ENCODE results near the gene NTRK3. TPM values are rescaled to one million over a fixed set of nuclear protein-coding genes. Genes with fewer than 3 reads are reported as not detected.

NTRK3 gene
- total and polyA plus RNA-seq, 5 experiments from 2014 or later = not detected

DNA sequence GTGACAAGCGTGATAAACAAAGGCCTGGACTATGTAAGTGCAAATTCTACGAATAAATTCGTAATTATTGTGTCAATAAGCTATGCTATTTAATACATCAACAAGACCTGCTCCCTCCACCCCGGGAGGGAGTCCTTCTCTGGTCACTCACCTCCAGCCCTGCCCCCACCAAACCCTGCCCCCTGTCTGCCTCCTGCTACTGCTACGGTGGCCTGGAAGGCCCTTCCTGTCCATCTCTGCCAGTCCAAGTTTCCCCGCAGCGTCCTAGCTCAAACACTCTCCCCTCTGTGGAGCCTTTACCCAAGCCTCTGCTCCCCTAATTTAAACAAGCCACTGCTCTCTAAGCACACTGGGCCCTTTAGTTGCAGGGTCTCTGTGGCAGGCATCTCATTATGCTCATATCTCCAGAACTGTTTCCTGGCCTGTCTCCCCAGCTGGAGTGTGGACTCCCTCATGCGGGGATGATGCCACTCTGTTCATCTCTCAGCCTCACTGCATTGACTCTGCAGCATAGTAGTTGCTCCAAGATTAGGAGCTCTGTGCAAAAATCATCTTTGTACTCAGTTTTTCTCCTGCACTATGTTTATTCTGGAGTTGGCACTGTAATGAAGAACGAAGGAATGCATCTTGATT lies 241.2 kb downstream of the NTRK3 start:
- peaks cover 0 to 20% (median 3%) of the 10 kb centered on the region in 5 donors for H3K27me3 Mint-ChIP-seq
- H3K36me3 Mint-ChIP-seq = no peaks in the 10 kb centered on the region
- H3K9me3 Mint-ChIP-seq = peaks cover 0 to 6% (median 0%) of the 10 kb centered on the region in 9 donors
- POLR2A ChIA-PET = no interaction called here
- no peak overlapping the region for H3K27ac Mint-ChIP-seq
- ATAC-seq (no peak), DNase-seq (no peak)
- H3K4me3 Mint-ChIP-seq = no peak overlapping the region
- H3K4me1 Mint-ChIP-seq = no peaks in the 10 kb centered on the region

DNA sequence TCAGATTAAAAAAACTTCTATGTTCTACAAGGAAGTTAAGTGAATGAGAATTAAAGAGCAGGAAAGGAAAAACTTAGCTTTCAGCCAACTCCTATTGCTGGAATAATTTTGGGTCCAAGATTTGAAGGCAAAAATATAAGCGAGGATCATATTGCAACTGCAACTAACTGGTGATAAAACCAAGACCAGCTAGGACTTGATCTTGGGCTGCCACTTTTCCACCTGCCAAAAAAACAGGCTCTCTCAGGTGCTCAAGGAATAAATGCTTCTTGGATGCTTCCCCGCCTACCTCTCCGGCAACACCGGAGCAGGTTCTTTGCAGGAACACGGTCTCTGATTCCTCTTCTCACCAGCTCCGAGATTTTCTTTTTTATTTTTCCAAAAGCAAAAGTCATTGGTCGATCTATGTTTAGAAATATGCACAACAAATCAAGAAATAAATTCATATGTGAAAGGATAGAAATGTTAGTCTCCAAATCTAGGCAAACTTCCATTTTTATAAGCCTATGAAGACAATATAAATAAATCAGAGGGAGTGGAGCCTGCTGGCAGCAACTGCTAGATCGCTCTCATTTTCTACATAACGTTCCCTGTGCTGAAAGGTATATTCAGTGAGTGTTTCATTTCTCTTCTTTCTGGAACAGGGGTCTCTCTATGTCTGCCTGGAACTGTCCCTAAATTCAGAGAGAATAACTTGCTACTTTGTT lies 241.9 kb downstream of the NTRK3 start:
- Mint-ChIP-seq H3K27me3 (peaks cover 0 to 20% (median 4%) of the 10 kb centered on the region in 5 donors), H3K4me3 (no peak overlapping the region), H3K4me1 (no peaks in the 10 kb centered on the region), H3K27ac (no peak overlapping the region), H3K9me3 (peaks cover 0 to 2% (median 0%) of the 10 kb centered on the region in 9 donors), H3K36me3 (no peaks in the 10 kb centered on the region)
- POLR2A ChIA-PET = no interaction called here
- ATAC-seq (no peak), DNase-seq (no peak)

DNA sequence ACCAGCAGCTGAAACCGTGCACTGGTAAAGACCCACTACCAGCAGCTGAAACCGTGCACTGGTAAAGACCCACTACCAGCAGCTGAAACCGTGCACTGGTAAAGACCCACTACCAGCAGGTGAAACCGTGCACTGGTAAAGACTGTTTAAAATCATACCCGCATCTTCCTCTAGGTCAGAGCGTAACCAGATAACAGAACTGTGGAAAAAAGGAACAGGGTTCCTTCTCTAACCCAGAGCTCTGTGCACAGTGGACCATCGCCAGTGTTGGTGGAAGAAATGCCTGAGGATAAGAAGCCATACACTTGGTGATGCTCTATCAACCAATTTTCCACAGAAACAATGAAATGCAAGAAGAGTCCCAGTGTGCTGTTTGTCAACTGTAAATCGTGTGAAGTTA lies 243.4 kb downstream of the NTRK3 start:
- H3K36me3 Mint-ChIP-seq = no peaks in the 10 kb centered on the region
- H3K27me3 Mint-ChIP-seq = peaks cover 0 to 20% (median 4%) of the 10 kb centered on the region in 5 donors
- H3K4me3 Mint-ChIP-seq = no peak overlapping the region
- no peak overlapping the region for H3K27ac Mint-ChIP-seq
- no peak for DNase-seq
- no peaks in the 10 kb centered on the region for H3K4me1 Mint-ChIP-seq
- POLR2A ChIA-PET = no interaction called here
- no peak for ATAC-seq
- H3K9me3 Mint-ChIP-seq = no peaks in the 10 kb centered on the region

DNA sequence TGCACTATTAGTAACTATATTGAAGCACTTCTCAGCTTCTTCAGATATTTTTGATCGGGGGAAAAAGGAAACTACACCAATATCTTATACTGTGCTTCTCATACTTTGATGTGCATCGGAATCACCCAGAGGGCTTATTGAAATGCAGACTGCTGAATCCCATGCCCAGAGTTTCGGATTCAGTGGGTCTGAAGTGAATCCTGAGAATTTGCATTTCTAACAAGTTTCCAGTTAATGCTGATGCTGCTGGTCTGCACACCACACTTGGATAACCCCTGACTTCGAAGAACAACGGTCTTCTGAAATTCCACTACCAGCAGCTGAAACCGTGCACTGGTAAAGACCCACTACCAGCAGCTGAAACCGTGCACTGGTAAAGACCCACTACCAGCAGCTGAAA lies 243.9 kb downstream of the NTRK3 start:
- Mint-ChIP-seq H3K4me1 (no peaks in the 10 kb centered on the region), H3K36me3 (no peaks in the 10 kb centered on the region), H3K27ac (no peak overlapping the region), H3K4me3 (no peak overlapping the region), H3K9me3 (no peaks in the 10 kb centered on the region), H3K27me3 (peaks cover 0 to 20% (median 4%) of the 10 kb centered on the region in 5 donors)
- no peak for ATAC-seq
- DNase-seq = no peak
- POLR2A ChIA-PET = no interaction called here

DNA sequence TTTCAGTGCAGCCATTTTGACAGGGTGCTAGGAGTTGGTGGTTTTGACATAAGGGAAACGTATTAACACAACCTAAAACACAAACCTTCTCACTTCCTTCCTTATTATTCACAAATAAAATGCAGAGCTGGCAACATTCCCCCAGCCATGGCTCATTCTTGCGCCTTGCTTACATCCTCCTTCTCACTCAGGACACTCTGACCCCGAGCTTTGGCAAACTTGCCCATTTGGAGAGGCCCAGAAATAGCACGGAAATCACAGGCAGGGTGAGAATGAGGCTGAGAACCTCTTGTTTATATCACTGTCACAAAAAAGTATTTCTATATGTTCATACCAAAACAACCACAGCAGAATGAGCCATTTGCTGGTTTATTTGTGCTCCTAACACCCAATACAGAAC lies 244.3 kb downstream of the NTRK3 start:
- Mint-ChIP-seq H3K27ac (no peak overlapping the region), H3K27me3 (peaks cover 0 to 20% (median 4%) of the 10 kb centered on the region in 5 donors), H3K36me3 (no peaks in the 10 kb centered on the region), H3K9me3 (no peaks in the 10 kb centered on the region), H3K4me1 (no peaks in the 10 kb centered on the region), H3K4me3 (no peak overlapping the region)
- POLR2A ChIA-PET = no interaction called here
- DNase-seq (no peak), ATAC-seq (no peak)

DNA sequence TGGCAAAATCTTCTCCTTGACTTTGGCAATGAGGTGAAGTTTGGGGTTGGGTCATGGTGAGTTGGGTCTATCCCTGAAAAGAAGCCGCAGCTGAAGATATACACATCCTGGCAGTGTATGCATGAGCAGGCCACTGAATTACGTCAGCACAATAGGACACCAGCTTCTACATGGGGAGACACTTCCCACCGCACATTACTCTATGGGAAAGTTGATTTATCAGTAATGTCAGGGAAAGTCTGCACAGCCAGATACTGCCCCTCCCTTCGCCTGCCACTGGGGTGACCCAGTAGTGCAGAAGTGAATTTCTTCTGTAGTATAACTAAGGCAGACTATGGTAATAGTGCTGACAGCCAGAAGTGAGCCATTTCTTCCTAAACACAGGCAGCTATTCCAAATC lies 245.0 kb downstream of the NTRK3 start:
- POLR2A ChIA-PET = no interaction called here
- Mint-ChIP-seq H3K36me3 (no peaks in the 10 kb centered on the region), H3K27ac (no peak overlapping the region), H3K27me3 (peaks cover 0 to 20% (median 4%) of the 10 kb centered on the region in 5 donors), H3K4me3 (no peak overlapping the region), H3K4me1 (no peaks in the 10 kb centered on the region), H3K9me3 (no peaks in the 10 kb centered on the region)
- no peak for ATAC-seq
- DNase-seq = no peak

DNA sequence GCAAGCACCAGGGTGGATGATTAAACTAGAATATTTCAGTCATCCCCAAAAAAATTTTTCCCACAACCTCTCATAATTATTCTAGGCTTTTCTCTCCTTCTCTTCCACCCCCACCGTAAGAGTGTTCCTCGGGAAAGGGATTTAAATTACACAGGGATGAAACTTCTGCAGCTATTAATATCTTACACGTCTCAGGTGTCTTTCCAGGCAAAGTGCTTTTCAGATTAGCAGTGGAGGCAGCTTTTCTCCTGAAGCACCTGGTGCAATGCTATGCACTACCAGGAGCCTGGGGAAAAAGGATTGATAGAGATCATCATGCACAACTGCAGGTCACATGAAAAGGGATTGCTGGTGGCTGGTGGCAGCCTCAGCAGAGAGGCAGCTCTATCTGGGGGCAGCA lies 250.4 kb downstream of the NTRK3 start:
- peaks cover 0 to 7% (median 0%) of the 10 kb centered on the region in 9 donors for H3K9me3 Mint-ChIP-seq
- H3K4me1 Mint-ChIP-seq = no peaks in the 10 kb centered on the region
- peaks cover 0 to 19% (median 3%) of the 10 kb centered on the region in 5 donors for H3K27me3 Mint-ChIP-seq
- H3K27ac Mint-ChIP-seq = peak overlapping the region in 1 of 10 donors; percentile 9
- H3K36me3 Mint-ChIP-seq = no peaks in the 10 kb centered on the region
- no peak for ATAC-seq
- no peak for DNase-seq
- no peak overlapping the region for H3K4me3 Mint-ChIP-seq
- POLR2A ChIA-PET = no interaction called here

DNA sequence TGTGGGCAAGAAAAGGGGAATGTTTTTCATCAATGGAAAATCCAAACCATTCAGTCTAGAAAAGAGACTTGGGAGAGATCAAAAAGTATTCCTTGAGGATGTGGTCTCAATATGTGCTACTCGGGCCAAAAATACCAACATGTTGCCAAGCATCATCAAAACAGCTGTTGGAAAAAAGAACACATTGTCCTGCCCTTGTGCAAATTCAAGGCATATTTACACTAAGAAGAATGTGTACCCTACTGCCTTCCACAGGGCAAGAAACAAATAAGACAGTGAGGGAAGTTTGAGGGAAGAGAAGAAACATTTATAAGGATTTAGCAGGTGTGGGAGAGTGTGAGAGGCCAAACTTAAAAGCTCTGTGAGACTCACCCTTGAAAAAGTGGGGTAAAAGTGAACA lies 252.1 kb downstream of the NTRK3 start:
- POLR2A ChIA-PET = no interaction called here
- H3K36me3 Mint-ChIP-seq = no peaks in the 10 kb centered on the region
- ATAC-seq = no peak
- no peak for DNase-seq
- no peaks in the 10 kb centered on the region for H3K4me1 Mint-ChIP-seq
- no peak overlapping the region for H3K27ac Mint-ChIP-seq
- H3K9me3 Mint-ChIP-seq = peaks cover 0 to 13% (median 4%) of the 10 kb centered on the region in 9 donors
- no peak overlapping the region for H3K4me3 Mint-ChIP-seq
- peaks cover 0 to 13% (median 0%) of the 10 kb centered on the region in 5 donors for H3K27me3 Mint-ChIP-seq

DNA sequence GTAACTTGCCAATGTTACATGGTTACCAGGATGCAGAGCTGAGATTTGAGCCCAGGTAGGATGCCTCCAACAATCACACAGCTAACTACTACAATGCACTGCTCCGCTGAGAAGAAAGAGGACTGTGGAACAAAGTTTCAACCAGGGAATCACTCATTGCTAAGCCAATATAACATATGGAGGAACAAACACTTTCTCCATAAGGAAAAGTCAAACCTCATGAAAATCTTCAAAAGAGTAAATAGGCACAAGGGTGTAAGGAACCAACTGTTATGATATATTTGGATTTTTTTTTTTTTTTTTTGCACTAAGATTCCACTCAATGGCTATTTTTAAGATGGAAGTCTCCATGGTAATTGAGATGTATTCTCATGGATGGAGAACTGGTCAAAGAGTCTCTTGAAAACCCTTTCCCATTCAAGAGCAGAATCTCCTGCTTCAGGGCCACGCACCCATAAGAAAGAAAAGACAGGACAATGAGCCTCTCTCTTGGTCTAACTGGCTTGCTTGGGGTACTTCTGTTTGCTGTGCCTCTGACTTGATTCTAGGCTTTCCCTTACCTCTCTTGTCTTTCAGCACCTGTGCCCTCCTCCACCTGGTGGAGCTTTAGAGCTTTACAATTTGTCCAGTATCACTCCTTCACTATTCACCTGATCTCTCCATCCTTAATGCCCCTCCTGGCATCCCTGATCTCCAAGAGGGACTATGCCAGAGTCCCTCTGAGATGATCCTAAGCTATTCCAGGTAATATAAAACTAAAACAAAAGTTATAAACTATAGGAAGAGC lies 252.8 kb downstream of the NTRK3 start:
- no peaks in the 10 kb centered on the region for H3K36me3 Mint-ChIP-seq
- POLR2A ChIA-PET = no interaction called here
- H3K27me3 Mint-ChIP-seq = peaks cover 0 to 13% (median 0%) of the 10 kb centered on the region in 5 donors
- H3K4me1 Mint-ChIP-seq = no peaks in the 10 kb centered on the region
- no peak for ATAC-seq
- H3K4me3 Mint-ChIP-seq = no peak overlapping the region
- no peak for DNase-seq
- no peak overlapping the region for H3K27ac Mint-ChIP-seq
- peaks cover 0 to 13% (median 4%) of the 10 kb centered on the region in 9 donors for H3K9me3 Mint-ChIP-seq

DNA sequence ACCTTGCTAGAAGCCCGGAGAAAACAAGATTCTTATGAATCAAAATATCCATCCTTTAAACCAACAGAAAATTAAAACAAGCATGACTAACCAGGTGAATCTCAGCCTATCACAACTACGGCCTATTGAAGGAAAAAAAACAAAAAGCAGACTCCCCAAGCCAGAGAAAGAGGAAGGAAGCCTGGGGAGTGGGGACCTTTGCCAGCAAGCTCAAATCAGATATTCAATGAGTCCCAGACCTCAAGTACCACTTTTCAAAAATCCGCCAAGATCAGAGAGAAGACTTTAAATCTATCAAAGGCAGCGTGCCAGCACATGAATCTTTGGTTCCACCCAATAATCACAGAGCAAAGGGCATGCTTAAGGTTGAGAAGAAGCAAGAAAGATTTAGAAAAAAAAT lies 253.8 kb downstream of the NTRK3 start:
- POLR2A ChIA-PET = no interaction called here
- no peak overlapping the region for H3K4me3 Mint-ChIP-seq
- no peaks in the 10 kb centered on the region for H3K4me1 Mint-ChIP-seq

DNA sequence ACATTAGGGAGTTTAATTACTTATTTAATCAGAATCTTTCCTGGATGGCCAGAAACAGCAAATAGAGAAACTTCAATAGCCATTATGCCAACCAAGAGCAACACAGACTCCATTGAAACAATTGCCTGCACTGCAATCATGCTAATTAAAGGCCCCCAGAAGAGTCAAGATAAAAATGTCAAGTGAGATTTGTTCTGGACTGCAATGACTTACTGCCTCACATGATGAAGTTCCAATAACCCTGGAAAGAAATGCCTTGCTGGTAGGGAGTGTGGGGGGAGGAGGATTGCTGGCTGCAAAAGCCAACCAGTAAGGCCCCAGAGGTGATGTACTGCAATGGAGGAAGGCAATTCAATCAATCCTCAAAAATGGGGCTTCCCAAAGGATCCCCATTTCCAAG lies 257.9 kb downstream of the NTRK3 start:
- Mint-ChIP-seq H3K27me3 (peaks cover 0 to 5% (median 0%) of the 10 kb centered on the region in 5 donors), H3K4me1 (no peaks in the 10 kb centered on the region), H3K27ac (no peak overlapping the region), H3K4me3 (no peak overlapping the region), H3K36me3 (no peaks in the 10 kb centered on the region), H3K9me3 (peaks cover 0 to 13% (median 4%) of the 10 kb centered on the region in 9 donors)
- DNase-seq (no peak), ATAC-seq (no peak)
- POLR2A ChIA-PET = no interaction called here

More for the DNA sequence above, 253.8 kb downstream of the NTRK3 start:
- Mint-ChIP-seq H3K9me3 (peaks cover 0 to 13% (median 4%) of the 10 kb centered on the region in 9 donors), H3K36me3 (no peaks in the 10 kb centered on the region), H3K27me3 (peaks cover 0 to 10% (median 0%) of the 10 kb centered on the region in 5 donors), H3K27ac (no peak overlapping the region)
- no peak for DNase-seq
- ATAC-seq = no peak

DNA sequence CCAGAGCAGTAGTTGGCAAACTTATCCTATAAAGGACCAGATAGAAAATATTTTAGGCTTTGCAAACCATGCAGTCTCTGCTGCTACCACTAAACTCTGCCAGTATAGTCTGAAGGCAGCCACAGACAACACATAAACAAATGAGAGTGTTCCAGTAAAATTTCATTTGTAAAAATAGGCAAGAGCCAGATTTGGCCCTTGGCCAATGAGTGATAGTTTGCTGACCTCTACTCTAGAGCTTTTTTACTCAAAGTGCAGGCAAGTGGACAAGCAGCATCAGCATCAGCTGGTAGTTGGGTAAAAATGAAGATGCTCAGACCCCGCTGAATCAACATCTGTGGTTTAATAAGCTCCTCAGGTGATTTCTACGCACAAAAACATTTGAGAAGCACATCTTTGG lies 269.8 kb downstream of the NTRK3 start:
- Mint-ChIP-seq H3K9me3 (no peaks in the 10 kb centered on the region), H3K4me3 (no peak overlapping the region), H3K27me3 (peaks cover 0 to 6% (median 0%) of the 10 kb centered on the region in 5 donors), H3K4me1 (no peaks in the 10 kb centered on the region), H3K36me3 (no peaks in the 10 kb centered on the region), H3K27ac (no peak overlapping the region)
- no peak for ATAC-seq
- POLR2A ChIA-PET = no interaction called here
- no peak for DNase-seq

DNA sequence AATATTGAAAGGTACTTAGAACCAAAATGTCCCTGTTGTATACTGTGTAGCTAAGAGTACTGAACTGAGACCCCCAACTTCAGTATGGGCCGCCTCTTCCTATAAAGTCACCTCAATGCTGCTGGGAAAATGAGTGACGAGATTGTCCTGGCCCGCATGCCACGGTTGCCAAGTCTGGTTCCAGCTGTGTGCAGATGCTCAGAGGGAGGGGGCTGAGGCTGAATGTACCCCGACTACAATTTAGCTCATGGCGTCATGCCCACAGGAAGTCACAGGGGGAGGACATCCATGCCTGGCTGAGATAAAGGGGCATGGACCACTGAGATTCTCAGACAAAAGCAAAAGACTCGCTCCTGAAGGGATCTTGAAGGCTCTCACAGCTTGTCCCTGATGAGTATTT lies 271.1 kb downstream of the NTRK3 start:
- Mint-ChIP-seq H3K4me1 (no peaks in the 10 kb centered on the region), H3K27ac (no peak overlapping the region), H3K4me3 (no peak overlapping the region), H3K9me3 (no peaks in the 10 kb centered on the region), H3K27me3 (peaks cover 0 to 6% (median 0%) of the 10 kb centered on the region in 5 donors), H3K36me3 (no peaks in the 10 kb centered on the region)
- POLR2A ChIA-PET = no interaction called here
- ATAC-seq (no peak), DNase-seq (no peak)
